AG09319 (cell line): ENCODE data around the gene CLDN6.

Source experiments
- DNase-seq: peaks from one replicate; pipeline ENCODE4 v3.0.0-alpha.2; 2010; ENCODE audit warnings: low read depth; ENCODE audit errors: extremely low read depth
- TF ChIP-seq, protein P1 (sequence below): IDR thresholded peaks from 2 replicates; pipeline ENCODE4 v1.5.1; 2011; ENCODE audit warnings: low read depth, mild to moderate bottlenecking, inconsistent platforms, low read length, moderate library complexity

Gene CLDN6

DNA sequence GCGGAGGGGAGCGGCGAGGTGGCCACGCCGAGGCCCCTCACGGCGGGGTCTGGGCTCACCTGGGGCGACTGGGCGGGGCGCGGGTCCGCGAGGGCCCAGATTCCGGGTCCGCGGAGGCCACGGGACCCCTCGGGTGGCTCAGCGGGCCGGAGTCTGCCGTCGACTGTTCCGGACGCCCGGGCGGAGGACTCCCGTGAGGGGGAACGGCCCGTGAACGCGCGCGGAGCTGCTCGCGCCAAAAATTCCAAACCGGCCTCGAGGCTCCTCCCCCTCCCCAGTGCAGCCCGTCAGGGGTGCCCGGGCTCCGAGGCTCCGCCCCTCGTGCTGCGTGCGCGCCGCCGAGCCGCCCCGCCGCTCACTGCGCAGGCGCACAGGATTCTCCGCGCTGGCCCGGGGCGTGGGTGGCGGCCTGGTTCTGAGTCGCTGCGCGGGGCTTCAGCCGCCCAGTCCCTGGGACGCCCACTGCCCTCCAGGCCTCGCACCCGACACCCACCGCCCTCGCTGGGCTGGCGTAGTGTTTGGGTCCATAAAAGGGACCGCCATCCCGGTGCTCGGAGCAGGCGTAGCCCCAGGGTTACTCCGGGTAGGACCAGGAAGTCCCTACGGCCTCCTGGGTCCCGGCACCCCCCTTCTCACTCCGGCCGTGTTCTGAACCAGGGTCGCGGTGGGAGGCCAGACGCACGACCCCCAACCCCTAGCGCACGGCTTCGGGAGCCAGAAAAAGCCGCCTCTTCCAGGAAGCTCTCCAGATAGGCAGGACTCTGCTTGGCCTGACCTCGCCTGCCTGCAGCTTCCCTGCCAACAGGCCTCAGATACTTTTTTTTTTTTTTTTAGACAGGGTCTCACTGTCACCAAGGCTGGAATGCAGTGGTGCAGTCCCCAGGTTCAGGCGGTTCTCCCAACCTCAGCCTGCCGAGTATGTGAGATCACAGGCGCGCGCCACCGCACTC lies 37.5 kb downstream of the CLDN6 start, which contains the start of gene PKMYT1:
TSS of gene PKMYT1 (minus strand) at position 220 of the 950 bp plus-strand sequence. CDS start 789 bp downstream, outside the sequence.
- peak; percentile 63 for DNase-seq
- TF ChIP-seq, protein P1, sequence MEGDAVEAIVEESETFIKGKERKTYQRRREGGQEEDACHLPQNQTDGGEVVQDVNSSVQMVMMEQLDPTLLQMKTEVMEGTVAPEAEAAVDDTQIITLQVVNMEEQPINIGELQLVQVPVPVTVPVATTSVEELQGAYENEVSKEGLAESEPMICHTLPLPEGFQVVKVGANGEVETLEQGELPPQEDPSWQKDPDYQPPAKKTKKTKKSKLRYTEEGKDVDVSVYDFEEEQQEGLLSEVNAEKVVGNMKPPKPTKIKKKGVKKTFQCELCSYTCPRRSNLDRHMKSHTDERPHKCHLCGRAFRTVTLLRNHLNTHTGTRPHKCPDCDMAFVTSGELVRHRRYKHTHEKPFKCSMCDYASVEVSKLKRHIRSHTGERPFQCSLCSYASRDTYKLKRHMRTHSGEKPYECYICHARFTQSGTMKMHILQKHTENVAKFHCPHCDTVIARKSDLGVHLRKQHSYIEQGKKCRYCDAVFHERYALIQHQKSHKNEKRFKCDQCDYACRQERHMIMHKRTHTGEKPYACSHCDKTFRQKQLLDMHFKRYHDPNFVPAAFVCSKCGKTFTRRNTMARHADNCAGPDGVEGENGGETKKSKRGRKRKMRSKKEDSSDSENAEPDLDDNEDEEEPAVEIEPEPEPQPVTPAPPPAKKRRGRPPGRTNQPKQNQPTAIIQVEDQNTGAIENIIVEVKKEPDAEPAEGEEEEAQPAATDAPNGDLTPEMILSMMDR, result no peak

DNA sequence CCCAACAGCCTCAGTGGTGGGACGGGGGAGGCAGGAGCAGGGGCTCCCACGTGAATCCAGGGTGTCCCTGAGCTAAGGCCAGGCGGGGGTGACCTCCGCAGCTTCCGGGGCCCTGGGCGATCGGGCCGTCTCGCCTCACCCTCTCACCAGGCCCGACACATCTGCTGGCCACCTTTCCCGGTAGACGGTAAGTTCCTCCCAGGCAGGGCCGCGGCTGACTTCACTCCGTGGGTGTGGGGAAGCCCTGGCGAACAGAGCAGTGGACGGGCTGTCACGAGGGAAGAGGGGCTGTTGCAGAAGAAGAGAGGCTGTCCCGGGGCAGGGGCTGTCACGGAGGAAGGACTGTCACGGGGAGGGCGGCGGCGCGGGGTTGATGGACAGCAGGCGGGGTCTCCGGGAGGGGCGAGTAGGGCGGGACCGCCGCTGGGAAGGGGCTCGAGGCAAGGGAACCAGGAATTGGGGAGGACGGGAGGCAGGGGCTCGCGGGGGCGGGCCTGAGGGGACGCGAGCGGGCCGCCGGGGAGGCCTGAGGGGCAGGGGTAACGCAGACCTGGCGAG lies 38.2 kb downstream of the CLDN6 start:
- no peak for DNase-seq
- TF ChIP-seq, protein P1, result no peak

DNA sequence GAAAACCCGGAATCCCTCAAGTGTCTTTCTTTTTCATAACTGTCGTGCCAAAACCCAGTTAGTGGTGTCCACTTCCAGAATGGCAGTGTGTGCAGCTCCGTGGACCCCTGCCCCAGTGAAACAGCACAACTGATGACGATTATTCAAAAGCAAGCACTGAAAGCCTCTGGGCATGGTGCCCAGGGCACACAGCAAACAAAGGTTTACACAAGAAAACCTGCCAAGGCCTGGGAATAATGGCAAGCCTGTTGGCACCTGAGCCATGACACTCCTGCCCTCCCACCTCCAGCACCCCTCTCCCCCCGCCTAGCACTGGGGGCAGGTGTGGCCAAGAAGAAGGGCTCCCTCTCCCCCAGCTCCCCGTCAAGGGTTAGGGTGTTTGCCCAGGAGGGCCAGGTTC lies 40.5 kb downstream of the CLDN6 start:
- TF ChIP-seq, protein P1, result no peak
- DNase-seq, result no peak

DNA sequence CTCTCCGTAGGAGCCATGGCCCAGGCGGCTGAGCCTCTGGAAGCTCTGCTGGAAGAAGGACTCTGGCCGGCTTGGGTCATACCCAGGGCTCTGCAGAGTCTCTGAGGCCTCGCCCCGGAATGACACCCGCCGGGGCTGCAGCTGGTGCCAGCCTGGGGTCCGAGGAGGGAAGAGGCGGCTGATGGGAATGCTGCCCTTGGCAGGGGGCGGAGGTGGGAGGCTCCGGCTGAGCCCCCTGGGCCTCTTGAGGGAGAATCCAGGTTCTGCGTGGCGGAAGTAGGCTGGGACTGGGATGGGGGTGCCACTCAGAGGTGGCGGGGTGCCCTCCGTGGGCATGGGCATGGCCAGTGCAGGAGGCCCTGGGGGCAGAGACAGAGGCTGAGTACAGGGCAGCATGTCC lies 41.3 kb downstream of the CLDN6 start:
- TF ChIP-seq, protein P1, result no peak
- no peak for DNase-seq

DNA sequence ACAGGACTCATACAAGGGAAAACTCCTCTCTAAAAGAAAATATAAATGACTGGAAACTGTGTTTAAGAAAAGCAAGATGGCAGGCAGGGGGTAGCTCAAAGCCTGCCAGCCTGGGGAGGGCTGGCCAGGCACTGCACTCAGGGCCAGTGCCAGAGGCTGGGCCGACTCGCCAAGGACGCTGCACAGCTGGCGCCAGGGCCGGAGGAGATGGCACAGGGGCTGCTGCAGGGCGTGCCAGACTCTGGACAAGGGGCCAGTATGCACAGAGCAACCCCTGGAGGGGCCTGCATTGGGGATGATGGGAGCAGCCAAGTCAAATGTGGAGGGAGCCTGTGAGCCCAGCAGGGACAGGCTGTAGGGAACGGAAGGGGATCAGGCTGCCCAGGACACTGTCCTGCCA lies 41.8 kb downstream of the CLDN6 start:
- DNase-seq, result no peak
- TF ChIP-seq, protein P1, result no peak

DNA sequence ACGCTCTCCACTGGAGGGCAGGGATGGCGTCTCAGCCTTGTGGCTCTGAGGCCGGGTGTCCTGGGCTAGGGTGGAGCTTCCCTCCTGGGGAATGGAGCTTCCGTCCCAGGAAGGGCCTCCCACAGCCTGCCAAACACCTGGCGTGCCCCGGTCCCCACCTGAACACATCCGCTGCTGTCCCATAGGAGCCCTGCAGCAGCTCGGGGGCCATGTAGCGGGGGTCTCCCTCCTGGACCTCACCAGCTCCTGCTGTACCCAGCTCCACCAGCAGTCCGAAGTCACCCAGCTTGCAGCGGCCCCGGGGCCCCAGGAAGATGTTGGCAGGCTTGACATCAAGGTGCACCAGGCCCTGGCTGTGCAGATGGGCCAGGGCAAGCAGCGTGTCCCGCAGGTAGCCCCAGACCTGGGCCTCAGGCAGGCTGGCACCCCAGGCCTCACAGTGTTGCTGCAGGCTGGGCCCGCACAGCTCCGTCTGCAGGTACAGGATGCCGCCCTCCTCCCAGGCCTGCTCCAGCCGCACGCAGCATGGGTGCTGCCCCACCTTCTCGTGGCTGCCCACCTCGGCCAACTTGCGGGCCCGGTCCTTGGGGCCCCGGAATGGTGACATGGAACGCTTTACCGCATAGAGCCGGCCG lies 42.7 kb downstream of the CLDN6 start:
- no peak for DNase-seq
- TF ChIP-seq, protein P1, result no peak
